HG02798 (cell line): ENCODE measurements around the gene CRYZ.
A peak's percentile ranks its signal among the peaks of the same experiment; 100 is the strongest.
"Not testable (repeated sequence)": the region's sequence is repeated elsewhere in the genome, so short reads cannot be mapped to it uniquely, and the experiment has no call there.

Source experiments
- ATAC-seq: cut with Tn5 transposase; IDR thresholded peaks from one replicate; pipeline ENCODE4 v1.9.1; 2021; ENCODE audit warnings: mild to moderate bottlenecking; ENCODE audit not compliant: unreplicated experiment, poor library complexity

Gene CRYZ, protein sequence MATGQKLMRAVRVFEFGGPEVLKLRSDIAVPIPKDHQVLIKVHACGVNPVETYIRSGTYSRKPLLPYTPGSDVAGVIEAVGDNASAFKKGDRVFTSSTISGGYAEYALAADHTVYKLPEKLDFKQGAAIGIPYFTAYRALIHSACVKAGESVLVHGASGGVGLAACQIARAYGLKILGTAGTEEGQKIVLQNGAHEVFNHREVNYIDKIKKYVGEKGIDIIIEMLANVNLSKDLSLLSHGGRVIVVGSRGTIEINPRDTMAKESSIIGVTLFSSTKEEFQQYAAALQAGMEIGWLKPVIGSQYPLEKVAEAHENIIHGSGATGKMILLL

DNA sequence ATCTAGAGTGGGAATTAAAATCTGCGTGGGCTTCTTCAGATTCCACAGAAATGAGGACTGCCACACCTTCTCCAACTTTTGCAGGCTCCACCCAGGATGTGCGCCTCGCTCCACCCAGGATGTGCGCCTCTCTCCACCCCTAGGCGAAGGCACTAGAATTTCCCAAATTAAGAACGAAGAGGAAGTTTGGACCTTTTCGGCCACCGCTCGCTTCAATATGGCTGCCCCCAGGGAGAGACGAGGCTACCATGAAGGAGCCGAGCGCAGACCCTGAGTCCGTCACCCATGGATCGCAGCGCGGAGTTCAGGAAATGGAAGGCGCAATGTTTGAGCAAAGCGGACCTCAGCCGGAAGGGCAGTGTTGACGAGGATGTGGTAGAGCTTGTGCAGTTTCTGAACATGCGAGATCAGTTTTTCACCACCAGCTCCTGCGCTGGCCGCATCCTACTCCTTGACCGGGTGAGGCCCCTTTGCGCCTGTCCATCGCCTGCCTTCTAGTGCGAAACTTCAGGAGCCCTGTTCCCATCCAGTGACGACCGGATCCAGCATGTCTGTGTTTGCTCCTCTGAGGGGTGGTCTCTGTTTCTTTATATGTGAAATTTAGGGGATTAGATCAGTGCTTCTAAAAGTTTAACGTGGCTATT, at the start of gene CRYZ, which contains the start of gene TYW3:
Gene CRYZ (minus strand): TSS at position 91 of the 644 bp plus-strand sequence. CDS start 8,229 bp downstream, outside the sequence.
Gene TYW3 (plus strand): TSS at position 193 of the 644 bp plus-strand sequence. CDS start 93 bp downstream, at position 286.
- peak; percentile 73 for ATAC-seq

DNA sequence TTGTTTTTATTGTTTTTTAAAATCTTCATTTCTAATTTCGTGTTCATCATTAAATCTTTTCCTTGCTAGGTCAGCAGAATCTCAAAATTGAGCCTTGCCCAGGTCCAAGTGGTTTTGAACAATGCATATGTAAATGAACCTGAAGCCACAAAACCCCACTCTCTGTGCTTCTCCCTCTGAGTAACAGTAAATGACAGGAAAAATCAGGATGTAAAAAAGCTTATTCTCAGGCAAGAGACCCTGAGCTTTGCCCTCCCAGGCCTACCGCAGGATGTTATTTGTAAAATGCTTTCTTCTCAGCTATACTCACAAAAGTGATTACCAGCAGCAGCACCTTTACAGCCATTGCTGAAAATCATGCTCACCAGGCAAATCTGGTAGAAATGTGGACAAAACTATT, 47.7 kb upstream of the CRYZ start:
- ATAC-seq, result no peak

DNA sequence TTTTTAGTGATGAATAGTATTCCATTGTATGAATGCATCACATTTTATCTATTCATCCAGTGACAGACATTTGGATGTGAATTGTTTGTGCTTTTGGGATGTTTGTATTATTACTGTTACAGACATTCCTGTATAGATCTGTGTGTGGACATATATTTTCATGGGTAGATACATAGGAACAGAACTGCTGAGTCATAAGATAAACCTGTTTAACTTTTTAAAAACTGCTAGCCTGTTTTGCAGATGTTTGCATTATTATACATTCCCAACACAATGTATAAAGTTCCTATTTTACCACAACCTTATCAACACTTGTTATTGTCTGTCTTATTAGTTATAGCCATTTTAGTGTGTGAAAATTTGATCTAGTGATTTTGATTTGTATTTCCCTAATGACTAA, 46.9 kb upstream of the CRYZ start:
- no peak for ATAC-seq

DNA sequence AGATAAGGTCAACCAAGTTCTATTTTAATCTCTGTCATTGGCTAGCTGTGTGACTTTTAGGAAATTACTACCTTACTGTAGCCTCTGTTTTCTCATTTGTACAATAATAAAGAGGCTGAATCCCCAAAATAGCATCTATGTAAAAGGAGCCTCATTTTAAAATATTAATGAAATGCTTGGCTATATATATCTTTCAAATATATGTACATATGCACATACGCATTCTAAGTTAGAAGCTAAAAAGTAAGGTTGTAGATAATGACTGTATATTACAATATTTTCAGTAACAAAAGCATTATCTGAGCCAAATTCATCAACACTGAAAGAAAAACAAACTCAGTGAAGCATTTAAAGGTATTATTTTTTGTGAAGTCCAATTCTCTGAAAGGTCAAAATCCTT, 44.7 kb upstream of the CRYZ start:
- ATAC-seq, result no peak

DNA sequence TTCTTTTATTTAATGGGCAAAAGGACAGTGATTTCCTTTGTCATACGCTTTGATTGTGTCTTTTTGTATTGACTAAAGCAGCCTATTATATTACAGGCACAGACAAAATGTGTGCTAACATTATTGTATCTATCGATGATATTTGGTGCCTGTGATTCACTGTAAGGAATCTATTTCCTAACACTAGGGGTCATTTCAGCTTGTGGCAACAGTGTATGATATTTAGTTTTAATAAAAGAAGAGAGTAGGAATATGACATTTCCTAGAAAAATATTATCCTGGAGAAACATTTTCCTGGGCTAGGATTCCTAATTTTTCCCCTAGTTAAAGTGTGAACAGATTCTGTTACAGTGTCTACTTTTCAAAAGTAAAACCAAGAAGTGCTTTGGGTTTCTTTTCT, 42.9 kb upstream of the CRYZ start:
- ATAC-seq, result no peak

DNA sequence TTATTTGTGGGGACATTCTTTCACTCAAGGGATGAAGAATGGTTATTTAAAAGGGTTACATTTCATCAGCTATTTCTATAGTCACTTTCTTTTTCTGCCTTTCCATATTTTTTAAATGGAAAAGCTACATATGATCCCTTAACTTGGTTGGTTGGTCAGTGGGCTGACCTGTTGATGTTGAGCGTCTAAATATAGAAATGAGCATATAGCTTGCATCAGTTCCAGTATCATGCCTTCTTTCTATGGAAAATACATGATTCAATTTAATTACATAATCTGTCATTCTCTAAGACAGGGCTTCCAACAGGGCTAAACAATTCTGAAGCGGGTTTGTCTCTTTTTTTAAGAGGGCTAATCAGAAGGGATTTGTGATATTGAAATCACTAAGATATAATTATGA, 40.7 kb upstream of the CRYZ start:
- ATAC-seq, result no peak

DNA sequence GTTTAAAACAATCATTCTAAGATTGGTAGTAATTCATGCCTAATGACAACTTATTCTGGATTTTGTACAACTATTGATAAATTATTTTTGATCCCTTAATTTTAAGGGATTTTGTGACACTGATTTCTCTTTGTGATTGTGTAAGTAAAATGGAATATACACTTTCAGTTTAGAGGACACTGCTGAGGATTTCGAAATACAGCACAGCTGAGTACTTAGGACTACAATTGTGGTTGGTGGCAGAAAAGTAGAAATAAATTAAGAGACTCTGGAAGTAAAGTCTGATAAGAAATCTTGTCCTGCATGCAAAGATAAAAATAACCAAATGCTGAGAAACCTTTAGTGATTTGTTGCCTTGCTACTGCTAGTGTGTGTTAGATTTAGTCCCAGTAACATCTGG, 40.1 kb upstream of the CRYZ start:
- no peak for ATAC-seq

DNA sequence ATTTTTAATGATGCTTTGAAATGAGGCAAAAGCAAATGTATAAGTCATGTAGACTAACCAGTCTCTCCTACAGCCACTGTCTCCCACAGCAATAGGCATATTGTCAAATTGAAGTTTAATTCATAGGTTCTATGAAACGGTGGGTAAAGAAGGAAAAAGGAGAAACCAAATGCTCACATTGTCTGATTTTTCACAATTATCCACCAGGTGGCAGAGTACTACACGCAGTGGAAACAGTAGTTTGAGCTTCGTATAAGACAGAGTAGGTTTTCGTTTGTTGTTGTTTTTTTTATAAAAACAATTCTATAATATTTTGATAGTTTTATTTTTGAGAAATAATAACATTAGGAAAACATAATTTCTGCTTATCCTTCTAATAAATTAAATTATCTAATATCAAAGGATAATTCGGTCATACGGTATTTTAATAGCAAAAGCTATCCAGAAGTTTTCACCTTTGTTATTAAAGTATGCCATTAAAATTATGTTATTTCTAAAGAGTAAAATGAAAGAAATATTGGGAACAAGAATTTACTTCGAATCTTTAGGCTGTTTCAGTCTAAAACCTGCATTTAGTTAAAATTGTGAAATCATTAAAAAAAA, 39.2 kb upstream of the CRYZ start:
- ATAC-seq, result peak; percentile 72

DNA sequence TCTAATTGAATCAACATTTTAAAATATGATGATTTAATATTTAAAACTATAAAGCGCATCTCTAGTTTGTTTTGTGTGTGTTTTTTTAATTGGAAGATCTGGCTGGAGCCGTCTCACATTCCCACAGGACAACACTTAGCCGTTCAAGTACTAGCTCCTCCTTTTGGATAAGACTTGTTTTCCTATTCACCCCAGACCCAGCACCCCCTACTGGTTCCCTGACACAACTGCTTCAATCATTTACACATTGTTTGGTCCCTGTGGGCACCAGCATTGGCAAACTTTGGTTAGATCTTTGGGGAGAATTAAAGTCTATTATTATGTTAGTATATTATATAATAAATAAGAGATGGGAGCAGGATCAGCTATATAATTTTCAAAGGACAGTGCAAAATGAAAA, 34.6 kb upstream of the CRYZ start:
- peak; percentile 46 for ATAC-seq

DNA sequence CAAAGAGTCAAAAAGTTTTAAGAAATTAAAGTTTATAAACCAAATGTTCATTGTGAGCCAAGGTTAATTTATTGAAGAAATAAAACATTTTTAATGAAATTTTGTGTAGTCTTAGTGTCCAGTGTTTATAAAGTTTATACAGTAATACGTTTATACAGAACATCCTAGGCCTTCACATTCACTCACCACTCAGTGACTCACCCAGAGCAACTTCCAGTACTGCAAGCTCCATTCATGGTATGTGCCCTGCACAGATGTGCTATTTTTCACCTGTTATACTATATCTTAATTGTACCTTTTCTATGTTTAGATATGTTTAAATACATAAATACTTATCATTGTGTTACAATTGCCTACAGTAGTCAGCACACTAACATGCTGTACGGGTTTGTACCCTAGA, 33.7 kb upstream of the CRYZ start:
- ATAC-seq, result no peak

DNA sequence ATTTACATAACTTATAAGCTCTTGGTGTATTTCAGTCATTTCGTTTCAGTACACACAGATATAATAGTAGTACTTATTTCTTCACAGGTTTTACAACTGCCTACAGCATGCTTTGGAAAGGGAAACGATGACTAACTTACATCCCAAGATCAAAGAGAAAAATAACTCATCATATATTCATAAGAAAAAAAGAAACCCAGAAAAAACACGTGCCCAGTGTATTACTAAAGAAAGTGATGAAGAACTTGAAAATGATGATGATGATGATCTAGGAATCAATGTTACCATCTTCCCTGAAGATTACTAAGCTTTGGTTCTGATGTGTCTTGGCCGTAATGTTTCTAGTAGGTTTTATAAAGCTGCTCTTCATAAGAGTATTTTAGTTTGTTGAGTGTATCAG, 31.0 kb upstream of the CRYZ start:
- ATAC-seq, result no peak

DNA sequence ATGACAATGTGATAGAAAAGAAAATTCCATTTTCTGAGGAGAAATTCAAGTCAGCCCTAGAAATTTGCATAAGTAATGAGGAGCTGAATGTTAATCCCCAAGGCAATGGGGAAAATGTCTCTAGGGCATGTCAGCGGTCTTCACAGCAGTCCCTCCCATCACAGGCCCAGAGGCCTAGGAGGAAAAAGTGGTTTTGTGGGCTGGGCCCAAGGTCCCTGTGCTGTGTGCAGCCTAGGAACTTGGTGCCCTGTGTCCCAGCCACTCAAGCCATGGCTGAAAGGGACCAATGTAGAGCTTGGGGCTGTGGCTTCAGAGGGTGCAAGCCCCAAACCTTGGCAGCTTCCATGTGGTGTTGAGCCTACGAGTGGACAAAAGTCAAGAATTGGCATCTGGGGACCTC, 23.8 kb upstream of the CRYZ start:
- ATAC-seq, result not testable (repeated sequence)

DNA sequence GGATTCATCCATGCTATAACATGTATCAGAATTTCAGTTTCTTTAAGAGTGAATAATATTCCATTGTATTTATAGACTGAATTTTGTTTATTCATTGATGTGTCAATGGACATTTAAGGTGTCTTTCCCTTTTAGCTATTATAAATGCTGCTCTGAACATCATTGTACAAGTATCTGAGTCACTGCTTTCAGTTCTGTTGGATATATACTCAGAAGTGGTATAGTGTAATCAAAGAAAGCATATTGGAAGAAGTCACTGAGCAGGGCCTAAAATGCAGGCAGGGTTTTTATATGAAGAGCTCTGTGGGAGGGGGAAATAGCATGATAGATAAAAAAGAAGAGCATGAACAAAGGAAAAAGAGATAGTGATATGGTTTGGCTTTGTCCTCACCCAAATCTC, 22.6 kb upstream of the CRYZ start:
- ATAC-seq, result no peak

DNA sequence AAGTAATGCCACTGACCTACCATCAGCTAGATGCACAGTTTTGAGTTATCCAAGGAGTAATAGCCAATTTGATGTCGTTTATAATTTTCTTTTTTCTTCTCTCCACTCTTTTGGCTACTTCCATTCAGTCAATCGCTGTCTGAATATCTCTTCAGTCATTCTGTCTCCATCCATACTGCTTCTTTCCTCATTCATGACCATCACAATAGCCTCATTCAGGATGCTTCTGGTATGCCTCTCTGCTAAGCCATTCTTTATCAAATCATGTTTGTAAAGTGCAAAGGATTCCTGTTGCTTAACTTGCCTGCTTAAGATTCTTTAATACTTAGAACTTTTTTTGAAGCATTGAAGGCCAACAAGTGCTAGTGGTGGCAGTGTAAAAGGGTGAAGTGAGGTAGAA, 20.3 kb upstream of the CRYZ start:
- ATAC-seq, result no peak

DNA sequence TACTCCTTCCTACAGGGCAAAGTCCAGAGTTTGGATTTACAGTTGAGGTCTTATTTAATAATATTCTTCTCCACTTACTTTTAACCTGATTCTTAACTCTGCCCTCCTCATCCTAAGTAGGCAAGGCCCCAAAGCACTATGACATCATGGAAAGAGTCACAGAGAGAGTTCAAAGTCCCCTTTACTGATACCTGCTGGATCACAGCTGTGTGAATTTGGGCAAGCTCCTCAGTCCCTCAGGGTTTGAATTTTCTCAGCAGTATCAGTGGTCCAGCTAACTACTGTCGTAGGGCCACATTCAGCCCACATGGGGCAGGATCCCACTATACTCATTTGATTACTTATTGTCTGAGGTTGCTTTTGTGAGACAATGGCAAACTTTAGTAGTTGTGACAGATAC, 16.1 kb upstream of the CRYZ start:
- ATAC-seq, result peak; percentile 95

DNA sequence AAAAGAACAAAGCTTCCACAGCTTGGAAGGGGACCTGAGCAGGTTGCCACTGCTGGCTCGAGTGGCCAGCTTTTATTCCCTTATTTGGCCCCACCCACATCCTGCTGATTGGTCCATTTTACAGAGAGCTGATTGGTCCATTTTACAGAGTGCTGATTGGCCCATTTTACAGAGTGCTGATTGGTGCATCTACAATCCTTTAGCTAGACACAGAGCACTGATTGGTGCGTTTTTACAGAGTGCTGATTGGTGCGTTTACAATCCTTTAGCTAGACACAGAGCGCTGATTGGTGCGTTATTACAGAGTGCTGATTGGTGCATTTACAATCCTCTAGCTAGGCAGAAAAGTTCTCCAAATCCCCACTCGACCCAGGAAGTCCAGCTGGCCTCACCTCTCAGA, 12.4 kb upstream of the CRYZ start:
- ATAC-seq, result not testable (repeated sequence)

DNA sequence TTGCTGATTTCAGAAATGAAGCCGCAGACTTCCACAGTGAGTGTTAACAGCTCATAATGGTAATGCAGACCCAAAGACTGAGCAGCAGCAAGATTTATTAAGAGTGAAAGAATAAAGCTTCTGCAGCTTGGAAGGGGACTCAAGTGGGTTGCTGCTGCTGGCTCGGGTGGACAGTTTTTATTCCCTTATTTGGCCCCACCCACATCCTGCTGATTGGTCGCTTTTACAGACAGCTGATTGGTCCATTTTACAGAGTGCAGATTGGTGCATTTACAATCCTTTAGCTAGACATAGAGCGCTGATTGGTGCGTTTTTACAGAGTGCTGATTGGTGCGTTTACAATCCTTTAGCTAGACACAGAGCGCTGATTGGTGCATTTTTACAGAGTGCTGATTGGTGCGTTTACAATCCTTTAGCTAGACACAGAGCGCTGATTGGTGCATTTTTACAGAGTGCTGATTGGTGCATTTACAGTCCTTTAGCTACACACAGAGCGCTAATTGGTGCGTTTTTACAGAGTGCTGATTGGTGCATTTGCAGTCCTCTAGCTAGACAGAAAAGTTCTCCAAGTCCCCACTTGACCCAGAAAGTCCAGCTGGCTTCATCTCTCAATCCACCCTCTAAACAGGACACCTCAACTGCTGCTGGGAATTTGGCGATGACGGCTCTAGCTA, 7.6 kb upstream of the CRYZ start:
- not testable (repeated sequence) for ATAC-seq

DNA sequence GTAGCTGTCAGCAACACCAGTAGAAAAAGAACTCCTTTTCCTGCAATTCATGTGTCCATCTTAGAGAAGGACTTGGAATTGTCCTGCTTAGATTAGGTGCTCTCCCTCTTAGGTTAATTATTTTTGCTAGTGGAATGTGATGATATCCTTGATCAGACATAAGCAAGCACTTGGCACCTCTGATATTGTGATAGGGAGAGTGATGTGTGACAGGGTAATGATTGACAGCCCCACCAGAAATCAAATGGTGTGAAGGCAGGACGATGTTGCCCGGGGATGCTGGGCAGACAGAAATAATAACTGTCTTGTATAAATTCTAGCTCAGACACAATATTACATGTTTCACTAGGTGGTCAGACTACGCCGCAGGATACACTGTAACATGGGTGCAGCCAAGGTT, 4.5 kb upstream of the CRYZ start:
- no peak for ATAC-seq

DNA sequence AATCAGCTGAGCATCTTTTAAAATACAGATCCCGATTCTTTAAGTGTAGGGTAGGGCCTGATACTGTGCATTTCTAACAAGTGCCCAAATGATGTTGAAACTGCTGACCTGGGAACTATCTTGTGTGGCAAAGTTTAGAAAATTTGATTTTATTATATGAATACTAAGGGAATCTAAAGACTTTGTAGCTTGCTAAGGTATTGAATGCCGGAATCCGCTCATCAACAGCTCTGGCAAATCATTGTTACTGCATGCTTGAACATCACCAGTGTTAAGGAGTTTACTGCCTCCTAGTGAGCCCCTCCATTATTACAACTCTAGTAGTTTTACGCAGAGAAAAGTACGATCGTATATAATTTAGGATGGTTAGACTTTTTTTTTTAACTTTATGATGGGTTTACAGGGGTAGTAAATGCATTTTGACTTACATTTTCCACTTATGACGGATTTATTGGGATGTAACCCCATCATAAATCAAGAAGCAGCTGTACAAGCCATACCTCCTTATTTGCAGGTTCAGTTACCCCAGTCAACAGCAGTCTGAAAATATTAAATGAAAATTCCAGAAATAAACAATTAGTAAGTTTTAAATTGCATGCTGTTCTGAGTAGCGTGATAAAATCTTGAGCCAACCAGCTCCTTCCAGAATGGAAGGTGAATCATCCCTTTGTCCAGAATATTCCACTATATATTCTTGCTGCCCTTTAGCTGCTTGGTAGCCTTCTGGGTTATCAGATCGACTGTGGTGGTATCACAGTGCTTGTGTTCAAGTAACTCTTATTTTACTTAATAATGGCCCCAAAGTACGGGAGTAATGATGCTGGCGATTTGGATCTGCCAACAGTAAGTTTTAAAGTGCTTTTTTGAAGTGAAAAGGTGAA, 994 bp upstream of the CRYZ start:
- ATAC-seq, result peak; percentile 54
